GM12875 (cell line): ENCODE data around the gene LARP4.
"Not testable (repeated sequence)": the region's sequence is repeated elsewhere in the genome, so short reads cannot be mapped to it uniquely, and the experiment has no call there.

Experiments
- H3K4me3 ChIP-seq: one replicate; pipeline ENCODE4 v1.5.1; 2011; ENCODE audit warnings: low read depth, low read length, control low read depth
- TF ChIP-seq, protein P1 (sequence below): IDR thresholded peaks from 2 replicates; pipeline ENCODE4 v1.5.1; 2011; ENCODE audit warnings: low read depth, mild to moderate bottlenecking, control low read depth, inconsistent platforms, low read length, moderate library complexity, borderline replicate concordance; ENCODE audit not compliant: insufficient read depth

LARP4 gene

DNA sequence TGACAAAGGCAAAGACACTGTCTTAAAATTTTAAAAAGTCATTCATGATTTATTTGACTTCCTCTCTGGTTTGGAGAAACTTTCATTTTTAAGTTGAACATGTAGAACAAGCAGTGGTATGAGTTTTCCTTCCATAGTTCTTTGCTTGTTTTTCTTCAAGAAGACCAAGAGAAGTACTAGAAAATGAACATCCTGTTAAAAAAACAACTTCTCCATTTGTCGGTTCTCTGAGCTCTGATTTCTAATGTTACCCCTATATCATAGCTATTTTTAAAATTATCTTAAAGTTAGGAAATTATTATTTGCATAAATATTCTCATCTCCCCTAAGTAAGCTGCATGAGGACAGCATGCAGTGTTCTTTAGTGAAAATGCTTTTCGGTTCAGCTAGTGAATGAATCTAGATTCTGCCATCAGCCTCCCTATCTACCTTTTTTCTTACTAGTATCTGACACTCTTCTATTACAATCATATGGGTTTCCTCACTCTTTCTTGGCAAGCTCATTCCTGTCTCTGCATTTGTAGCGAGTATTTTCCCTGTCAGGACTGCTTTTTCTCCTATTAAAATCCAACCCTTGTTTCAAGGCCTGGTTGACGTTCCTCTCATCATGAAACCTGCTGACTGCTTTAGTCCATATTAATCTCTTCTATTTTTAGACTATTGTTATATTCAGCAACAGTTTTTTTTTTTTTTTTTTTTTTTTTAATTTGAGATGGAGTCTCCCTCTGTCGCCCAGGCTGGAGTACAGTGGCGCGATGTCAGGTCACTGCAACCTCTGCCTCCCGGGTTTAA, 119.9 kb downstream of the LARP4 start:
- TF ChIP-seq, protein P1, sequence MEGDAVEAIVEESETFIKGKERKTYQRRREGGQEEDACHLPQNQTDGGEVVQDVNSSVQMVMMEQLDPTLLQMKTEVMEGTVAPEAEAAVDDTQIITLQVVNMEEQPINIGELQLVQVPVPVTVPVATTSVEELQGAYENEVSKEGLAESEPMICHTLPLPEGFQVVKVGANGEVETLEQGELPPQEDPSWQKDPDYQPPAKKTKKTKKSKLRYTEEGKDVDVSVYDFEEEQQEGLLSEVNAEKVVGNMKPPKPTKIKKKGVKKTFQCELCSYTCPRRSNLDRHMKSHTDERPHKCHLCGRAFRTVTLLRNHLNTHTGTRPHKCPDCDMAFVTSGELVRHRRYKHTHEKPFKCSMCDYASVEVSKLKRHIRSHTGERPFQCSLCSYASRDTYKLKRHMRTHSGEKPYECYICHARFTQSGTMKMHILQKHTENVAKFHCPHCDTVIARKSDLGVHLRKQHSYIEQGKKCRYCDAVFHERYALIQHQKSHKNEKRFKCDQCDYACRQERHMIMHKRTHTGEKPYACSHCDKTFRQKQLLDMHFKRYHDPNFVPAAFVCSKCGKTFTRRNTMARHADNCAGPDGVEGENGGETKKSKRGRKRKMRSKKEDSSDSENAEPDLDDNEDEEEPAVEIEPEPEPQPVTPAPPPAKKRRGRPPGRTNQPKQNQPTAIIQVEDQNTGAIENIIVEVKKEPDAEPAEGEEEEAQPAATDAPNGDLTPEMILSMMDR: no peak
- H3K4me3 ChIP-seq: no peak overlapping the region

DNA sequence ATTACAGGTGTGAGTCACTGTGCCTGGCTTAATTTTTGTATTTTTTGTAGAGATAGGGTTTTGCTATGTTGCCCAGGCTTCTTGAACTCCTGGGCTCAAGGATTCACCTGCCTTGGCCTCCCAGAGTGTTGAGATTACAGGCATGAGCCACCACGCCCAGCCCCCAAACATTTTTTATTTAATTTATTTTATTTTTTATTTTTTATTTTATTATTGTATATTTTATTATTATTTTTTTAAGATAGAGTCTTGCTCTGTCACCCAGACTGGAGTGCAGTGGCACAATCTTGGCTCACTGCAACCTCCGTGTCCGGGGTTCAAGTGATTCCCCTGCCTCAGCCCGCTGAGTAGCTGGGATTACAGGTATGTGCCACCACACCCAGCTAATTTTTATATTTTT, 121.1 kb downstream of the LARP4 start:
- H3K4me3 ChIP-seq: not testable (repeated sequence)

DNA sequence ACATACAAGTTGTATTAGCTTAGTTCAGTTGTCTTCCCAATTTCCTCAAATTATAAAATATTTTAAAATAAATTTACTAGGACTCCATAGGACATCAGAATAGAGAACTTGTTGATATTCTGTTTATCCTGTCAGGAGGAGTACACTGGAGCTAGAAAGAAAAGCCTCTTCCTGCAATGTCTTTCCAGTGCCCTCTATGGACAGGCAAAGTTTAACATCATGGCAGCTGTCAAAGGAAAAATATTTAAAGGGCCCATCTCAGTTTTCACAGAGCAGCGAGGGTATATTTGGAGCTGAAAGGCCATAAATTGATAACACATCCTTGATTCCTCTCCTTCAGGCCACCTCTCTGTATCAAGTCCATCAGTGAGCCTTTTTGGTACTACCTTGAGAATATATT, 123.1 kb downstream of the LARP4 start:
- no peak overlapping the region for H3K4me3 ChIP-seq
- TF ChIP-seq, protein P1: no peak

DNA sequence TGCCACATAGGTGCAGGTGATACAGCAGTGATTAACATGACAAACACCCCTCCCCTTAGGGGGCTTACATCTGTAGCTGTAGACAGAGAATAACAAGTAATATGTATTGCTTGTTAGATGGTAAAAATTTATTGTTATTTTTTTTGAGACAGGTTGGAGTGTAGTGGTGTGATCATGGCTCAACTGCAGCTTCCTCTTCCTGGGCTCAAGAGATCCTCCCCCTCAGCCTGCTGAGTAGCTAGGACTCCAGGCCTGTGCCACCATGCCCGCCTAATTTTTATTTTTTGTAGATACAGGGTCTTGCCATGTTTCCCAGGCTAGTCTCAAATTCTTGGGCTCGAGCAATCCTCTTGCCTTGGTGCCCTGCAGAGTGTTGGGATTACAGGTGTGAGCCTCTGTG, 123.9 kb downstream of the LARP4 start:
- TF ChIP-seq, protein P1: no peak
- H3K4me3 ChIP-seq: no peak overlapping the region

DNA sequence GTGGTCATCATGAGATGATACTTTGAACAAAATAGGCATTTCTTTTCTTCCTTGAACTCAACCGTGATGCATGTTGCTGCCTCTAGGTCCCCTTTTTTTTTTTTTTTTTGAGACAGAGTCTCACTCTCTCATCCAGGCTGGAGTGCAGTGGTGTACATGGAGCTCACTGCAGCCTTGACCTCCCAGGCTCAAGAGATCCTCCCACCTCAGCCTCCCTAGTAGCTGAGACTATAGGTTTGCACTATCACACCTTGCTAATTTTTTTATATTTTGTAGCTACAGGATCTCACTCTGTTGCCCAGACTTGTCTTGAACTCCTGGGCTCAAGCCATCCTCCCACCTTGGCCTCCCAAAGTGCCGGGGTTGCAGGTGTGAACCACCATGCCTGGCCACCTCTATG, 124.7 kb downstream of the LARP4 start:
- H3K4me3 ChIP-seq: no peak overlapping the region
- TF ChIP-seq, protein P1: no peak

DNA sequence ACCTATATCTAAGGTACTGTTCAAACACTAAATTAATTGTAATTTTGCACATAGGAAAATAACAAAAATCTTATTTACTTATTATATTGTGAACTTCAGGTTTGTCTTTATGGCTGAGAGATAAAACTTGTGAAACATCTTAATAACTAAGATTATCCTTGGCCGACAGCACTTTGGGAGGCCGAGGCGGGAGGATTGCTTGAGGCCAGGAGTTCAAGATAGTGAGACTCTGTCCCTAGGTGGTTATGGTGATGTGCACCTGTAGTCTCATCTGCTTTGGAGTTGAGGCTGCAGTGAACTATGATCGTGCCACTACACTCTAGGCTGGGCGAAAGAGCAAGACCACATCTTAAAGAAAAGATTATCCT, 126.7 kb downstream of the LARP4 start:
- no peak overlapping the region for H3K4me3 ChIP-seq
- TF ChIP-seq, protein P1: no peak

DNA sequence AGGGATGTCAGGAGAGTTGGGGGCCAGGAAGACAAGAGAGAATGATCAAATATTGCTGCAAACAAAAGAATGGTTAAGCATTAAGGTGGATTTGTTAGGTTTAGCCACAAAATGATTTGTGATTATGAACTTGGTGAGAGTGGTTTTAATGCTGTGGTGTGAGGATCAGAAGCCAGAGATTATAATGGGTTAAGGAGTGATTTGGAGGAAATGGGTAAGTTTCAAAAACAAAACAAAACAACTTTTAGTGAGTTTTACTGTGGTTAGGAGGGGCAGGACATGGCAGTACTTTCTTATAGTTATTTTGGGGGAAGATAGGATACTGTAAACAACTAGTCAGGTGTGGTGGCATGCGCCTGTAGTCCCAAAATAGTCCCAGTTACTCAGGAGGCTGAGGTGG, 128.1 kb downstream of the LARP4 start:
- H3K4me3 ChIP-seq: no peak overlapping the region
- TF ChIP-seq, protein P1: no peak
